Sigmoid colon (tissue), 3 donors: Measurements from ENCODE around the gene PSG7.
"Not testable (repeated sequence)": the region's sequence is repeated elsewhere in the genome, so short reads cannot be mapped to it uniquely, and the experiment has no call there.

Experiments used
- CTCF ChIP-seq, 4 experiments: fragments of 450-650 bp in 3 of 4; fragments of 200-600 bp in 1 of 4; IDR thresholded peaks; one replicate each; pipeline ENCODE4 v1.5.1; 2016 to 2019; ENCODE audit warnings: antibody characterized with exemption in 4 of 4, mild to moderate bottlenecking in 3 of 4, moderate library complexity in 2 of 4
- POLR2A ChIP-seq, 2 donors: fragments of 450-650 bp; IDR thresholded peaks; one replicate each; pipeline ENCODE4 v1.6.1; 2016; ENCODE audit warnings: antibody characterized with exemption in 2 of 2, mild to moderate bottlenecking in 2 of 2, moderate library complexity in 2 of 2

GRCh38 chr19:42874901-42875813 is 61.9 kb downstream of the PSG7 start:
- not testable (repeated sequence) for TF ChIP-seq POLR2A, CTCF (IDR thresholded peaks at IDR 0.05)
